NCI-H2107 treated with DMSO at 0.1 percent for 48 hours (cell line): Measurements from ENCODE around the gene RING1.
A peak's percentile ranks its signal among the peaks of the same experiment; 100 is the strongest.

ENCODE experiments used
- DNase-seq: peaks from one replicate; lab custom pipeline; 2025; ENCODE audit not compliant: unreplicated experiment; lab: John Stamatoyannopoulos, UW

RING1 gene

DNA sequence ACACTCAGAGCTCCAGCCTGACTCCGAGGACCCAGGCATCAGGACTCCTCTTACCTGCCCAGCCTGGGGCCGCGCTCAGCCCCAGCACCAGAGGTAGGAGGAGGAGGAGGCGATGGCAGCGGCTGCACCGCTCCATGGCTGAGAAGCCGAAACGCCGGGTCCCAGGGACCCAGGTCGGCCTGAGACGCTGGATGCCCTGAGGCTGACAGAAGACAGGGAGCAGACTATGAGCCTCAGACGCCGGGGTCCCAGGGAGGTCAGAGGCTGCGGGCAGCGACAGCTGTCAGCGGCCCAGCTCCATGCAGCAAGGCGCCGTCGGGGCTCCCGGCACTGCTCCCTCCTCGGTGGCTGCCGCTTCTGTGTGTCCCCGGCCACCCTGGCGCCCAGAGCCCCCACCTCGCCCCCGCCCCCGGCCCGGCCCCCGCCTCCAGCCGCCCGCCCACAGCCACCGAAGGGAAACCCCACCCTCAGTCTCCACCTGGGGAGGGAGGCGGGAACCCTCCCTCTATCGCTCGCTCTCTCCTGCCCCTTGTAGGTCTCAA lies 16.1 kb upstream of the RING1 start, which contains the start of gene COL11A2:
Gene COL11A2 (minus strand): TSS at position 363 of the 542 bp plus-strand sequence. CDS start 227 bp downstream, at position 136.
- DNase-seq, result no peak

DNA sequence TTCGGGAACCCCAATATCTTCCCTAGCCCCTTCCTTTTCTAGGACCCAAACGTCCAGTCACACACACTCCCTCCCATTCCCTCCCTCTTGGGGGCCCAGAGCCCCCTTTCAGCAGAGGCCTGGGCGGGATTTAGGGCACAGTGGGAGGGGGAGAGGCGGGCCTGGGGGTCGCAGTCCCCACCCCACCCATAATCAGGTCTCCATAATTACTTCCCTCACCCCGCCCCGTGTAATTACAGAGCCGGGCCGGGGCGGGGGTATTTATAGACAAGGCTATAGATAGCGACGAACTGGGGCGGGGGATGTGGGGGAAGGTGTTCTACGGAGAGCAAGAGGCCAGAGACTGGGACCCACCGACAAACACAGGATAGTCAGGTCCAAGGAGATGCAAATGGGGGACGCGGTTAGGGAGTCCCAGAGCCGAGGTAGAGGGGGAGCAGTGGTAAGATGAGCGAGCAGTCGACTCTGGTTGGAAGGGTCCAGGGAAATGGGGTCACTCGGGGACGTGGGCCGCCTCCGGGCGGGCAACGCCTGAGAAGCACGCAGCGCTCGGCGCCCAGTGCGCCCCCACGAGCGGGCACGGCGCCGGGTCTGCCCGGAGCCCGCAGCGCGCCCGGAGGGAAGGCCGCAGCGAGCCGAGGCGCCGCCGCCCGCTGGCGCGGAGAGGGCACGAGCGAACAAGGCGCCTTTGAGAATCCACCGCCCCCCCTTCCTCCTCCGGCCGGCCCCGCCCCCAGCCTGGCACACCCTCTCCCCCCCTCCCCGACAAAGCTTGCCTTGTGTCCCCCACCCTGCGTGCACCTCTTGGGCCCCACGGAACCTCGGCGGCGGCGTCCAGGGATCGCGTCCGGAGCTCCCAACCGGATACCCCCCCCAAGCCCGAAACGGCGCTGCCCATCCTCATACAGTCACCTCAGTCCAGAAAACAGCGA lies 15.4 kb upstream of the RING1 start:
- no peak for DNase-seq

DNA sequence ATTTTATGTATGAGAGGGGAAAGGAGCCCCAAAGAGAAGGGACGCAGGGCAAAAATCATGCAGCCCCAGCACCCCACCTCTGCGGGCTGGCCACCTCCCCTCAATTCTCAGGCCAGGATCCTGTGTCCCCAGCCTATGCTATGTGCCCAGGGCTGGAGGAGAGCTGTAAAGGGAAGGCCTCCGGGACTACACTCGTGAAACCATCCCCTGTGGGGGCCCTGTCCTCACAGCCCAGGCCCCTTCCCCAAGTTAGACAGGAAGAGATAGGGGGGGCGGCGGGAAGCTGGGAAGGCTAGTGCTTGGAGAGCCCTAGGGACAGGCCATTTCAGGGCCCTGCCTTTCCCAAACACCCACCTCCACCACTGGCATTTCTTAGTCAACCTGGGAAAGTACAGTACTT lies 14.7 kb upstream of the RING1 start:
- no peak for DNase-seq

DNA sequence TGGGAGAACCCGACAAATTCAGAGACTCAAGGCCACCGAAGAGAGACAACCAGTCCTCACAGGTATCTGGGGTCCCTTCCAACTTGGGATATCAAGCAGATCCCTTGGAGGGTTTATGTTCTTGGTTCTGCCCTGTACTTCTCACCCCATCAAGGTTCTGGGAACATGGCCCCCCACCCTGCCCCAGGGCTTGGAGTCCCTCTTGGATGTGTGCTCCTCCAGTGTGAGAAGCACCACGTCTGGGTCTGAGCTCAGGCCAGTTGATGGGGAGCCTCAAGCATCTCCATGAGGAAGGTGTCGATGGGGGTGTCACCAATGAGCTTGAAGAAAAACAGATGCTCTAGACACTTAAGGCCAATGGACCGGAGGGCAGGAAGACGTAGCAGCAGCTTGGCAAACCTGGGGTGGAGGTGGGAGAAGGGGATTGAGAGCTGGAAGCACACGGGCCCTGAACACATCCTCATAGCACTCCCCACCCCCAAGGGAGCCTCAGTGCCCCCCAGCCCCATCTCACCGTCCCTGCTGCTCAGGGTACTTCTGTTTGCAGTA lies 13.8 kb upstream of the RING1 start:
- DNase-seq, result no peak

DNA sequence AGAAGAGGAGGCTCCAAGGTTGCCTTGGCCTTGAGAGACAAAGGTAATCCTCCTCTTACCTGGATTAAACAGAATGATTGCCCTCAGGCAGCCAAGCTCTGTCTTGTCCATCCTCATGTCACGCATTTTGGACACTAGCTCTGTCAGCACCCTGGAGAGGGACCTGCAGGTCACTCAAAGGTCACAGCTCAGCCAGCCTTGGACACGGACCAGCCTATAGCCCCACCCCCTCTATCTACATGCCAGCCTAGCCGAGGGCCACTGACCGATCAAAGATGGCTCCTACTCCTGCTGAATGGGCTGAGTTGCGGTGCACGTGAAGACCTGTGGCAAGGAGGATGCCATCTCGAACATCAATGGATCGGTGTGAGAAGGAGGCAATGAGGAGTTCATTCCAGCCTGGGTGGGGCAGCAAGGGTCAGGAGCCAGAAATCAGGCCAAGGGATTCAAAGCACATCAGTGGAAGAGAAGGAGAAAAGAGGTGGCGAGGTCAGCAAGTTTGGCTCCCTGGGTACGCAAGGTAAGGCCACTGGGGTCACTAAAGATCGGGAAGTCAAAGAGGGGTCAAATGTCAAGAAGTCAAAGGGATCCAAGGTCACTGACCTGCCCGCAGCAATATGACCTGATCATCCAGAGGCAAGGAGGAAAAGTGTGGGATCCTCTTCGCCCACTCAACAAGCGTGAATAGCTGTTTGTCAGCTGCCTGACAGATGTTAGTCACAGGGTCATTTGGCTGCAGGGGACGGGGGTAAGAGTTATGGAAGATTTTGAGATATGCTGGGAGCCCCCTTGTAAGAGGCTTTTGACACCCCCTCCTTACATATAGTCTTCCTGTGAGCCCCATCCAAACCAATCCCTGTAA lies 12.8 kb upstream of the RING1 start:
- DNase-seq, result no peak

DNA sequence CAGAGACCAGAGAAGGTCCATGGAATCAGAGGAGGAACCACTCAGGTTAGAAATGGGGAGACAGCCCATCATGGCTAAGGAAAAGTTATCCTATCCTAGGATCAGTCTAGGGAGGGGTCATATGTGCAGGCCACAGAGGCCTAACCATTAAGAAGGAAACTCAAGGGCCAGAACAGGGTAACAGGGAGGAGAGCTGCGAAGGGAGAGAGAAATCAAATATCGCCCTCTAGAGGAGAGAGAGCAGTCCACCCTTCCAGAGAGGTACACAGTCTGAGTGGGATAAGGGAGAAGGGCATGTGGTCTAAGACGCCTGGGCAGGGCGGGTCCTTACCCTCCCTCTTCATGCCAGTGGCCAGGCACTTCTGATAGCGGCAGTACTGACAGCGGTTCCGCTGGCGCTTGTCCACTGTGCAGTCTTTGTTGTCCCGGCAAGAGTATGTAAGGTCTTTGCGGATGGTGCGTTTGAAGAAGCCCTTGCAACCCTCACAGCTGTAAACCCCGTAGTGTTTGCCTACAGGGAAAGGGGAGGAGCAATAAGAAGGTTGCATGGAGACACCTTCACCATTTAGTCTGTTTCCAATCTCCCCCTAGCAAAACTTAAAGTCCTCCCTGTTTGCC lies 10.8 kb upstream of the RING1 start:
- peak; percentile 6 for DNase-seq

DNA sequence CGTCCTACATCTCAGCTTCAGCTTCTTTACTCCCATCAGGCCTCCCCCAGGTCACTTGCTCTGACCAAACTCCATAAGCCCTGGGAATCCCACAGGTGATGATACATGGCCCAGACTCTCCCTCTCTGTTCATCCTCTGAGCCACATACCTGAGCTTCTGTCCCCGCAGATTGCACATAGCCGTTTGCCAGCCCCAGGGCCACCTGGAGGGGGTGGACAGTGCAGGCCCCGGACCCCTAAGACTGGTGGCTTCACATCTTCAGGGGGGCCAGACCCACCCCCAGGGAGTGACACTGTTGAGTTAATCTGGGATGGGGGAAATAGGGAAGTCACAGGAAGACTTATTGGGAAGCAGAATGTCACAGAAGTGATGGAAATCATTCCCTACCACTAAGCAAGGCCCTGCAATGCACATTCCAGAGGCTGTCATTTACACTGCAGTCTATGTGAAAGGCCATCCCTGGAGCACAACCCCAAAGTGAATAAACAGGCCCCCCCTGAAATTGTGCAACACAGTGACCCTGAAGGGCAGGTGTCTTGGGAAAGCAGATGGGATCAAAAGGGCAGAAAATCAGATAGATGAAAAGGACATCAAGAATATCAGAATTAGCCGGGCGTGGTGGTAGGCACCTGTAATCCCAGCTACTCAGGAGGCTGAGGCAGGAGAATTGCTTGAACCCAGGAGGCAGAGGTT lies 10.0 kb upstream of the RING1 start:
- DNase-seq, result no peak

DNA sequence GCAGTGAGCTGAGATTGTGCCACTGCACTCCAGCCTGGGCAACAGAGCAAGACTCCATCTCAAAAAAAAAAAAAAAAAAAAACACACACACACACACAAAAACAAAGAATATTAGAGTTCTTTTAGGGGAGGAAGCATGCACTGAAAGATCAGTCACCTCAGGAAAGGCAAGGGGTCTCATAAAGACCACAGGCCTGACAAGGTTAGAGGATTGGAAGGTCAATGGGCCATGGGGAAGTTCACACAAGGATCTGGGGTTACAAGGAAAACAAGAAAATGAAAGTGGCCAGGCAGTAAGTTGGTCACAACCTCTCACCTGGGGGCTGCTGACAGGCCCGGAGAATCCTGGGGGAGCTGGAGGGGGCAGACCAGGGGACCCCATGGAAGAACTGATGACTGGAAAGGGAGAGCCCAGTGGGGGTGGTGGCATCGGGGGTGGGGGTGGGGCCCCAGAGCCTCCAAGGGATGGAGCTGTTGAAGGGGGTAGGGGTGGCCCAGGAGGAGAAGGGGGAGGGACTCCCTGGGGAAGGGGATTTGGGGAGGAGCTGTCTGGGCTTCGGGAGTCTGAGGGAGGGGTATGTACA lies 9.4 kb upstream of the RING1 start:
- no peak for DNase-seq

DNA sequence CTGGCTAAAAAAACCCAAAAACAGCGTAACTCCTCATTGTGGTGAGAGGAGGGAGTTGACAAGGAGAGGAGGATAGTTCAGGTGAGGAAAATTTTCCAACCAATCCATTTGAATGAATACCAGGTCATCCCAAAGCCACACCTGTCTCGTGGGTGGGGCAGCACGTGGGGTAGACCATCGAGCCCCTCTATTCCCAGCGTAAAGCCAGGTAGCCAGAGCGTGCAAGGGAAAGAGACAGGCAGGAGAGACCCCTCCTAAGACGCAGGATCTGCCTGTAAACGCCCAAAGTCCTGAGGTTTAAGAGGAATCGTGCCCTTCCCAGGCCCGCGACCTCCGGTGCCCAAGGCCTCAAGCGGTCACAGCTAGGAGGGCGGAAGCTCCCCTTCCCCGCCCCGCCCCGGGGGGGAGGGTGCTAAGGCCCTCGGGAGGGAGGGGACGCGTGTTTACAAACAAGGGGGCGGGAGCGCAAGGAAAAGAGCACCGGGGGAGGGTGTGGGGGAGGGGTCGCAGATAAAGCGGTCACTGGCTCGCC lies 8.5 kb upstream of the RING1 start:
- no peak for DNase-seq

DNA sequence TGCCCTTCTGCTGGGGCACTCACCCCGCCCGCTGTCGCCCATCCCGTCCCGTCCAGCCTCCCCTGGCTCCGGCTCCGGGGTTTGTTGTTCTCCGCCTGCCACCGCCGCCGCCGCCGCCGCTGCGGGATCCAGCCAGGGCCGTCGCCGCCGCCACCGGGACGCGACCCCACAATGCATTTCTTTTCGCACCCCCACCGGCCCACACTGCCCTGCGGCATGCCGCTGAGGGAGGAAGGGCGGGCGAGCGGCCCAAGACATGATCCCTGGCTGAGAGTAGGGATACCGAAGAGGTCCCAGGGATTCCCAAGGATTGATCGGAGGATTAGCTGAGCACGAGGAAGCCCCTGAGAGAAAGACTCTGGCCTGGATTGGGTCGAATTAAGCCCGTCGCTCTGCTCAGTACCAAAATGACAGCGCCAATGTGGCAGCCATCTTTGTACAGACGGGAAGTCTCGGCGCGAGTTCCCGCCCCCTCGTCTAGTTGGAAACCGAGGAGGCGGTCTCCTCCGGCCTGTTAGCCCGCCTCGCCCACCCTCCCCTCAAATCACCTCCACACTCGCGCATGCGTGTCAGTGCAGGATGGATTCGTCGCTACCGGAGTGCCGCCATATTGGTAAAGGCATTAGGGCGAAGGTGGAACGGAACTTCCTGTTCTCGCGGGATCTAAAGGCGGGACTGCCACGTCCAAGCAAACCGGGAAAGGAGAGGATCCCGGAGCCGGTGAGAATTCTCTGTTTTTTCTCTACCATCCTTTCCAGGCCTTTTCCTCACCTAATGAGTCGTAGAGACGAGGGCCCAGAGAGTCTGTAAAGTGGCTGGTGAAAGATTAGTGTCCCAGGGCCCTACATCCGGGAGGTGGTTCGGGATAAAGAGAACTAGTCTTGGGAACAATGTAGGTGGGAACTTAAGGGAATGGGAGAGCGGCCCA lies 7.8 kb upstream of the RING1 start, which contains the start of the genes RXRB and SLC39A7:
Gene RXRB (minus strand): TSS at position 447 of the 928 bp plus-strand sequence. CDS start 189 bp downstream, at position 258.
Gene SLC39A7 (plus strand): TSS at position 649 of the 928 bp plus-strand sequence. CDS start 379 bp downstream, outside the sequence.
- DNase-seq, result peak; percentile 81

DNA sequence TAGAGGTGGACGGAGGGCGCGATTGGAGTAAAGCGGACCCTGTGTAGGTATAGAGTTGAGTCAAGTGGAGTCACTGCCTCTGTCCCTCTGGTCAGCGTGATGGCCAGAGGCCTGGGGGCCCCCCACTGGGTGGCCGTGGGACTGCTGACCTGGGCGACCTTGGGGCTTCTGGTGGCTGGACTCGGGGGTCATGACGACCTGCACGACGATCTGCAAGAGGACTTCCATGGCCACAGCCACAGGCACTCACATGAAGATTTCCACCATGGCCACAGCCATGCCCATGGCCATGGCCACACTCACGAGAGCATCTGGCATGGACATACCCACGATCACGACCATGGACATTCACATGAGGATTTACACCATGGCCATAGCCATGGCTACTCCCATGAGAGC lies 7.2 kb upstream of the RING1 start:
- no peak for DNase-seq

DNA sequence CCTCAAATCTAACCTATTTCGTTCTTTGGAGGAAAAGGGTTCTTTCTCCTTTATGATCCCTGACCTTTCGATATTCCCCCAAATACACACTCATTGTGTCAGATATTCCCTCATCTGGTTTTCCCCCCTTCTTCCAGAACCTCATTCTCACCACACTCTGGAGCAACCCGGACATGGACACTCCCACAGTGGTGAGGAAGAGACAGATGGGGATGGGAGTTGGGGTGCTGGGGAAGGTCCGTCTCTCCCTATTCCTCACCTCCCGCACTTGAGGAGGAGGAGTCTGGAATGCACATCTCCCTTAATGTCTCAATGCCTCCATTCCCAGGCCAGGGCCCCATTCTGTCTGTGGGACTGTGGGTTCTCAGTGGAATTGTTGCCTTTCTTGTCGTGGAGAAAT lies 6.4 kb upstream of the RING1 start:
- DNase-seq, result no peak

DNA sequence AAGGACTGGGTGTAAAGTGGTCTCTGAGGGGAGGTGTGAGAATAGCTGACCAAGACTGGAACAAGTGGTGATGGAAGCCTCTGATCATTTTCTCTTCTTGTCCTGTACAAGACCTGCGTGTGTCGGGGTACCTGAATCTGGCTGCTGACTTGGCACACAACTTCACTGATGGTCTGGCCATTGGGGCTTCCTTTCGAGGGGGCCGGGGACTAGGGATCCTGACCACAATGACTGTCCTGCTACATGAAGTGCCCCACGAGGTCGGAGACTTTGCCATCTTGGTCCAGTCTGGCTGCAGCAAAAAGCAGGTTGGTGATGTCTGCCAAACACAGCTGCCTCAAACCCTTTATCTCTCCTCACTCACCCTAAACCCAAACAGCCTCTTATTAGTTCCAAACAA lies 5.5 kb upstream of the RING1 start:
- DNase-seq, result no peak

DNA sequence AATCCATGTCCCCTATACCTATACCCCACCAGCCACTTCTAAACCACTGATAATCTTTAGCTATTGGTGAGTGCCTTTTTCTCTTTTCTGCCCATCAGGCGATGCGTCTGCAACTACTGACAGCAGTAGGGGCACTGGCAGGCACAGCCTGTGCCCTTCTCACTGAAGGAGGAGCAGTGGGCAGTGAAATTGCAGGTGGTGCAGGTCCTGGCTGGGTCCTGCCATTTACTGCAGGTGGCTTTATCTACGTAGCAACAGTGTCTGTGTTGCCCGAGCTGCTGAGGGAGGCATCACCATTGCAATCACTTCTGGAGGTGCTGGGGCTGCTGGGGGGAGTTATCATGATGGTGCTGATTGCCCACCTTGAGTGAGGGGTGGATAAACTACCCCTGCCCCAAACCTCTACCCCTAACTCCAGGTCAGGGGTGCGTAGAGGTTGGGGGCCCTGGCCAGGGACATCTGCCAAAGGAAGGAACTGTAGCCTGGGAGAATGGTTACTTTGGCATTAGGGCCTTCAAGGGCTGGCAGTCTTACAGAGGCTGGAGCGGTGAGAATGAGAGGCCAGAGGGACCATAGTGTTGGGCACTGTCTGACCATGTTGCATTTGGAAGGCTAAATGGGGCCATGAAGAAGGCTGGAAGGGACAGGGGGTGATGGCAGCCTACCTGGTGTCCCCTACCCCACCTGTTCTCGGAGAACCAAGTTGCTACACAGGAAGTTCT lies 4.7 kb upstream of the RING1 start:
- DNase-seq, result no peak

DNA sequence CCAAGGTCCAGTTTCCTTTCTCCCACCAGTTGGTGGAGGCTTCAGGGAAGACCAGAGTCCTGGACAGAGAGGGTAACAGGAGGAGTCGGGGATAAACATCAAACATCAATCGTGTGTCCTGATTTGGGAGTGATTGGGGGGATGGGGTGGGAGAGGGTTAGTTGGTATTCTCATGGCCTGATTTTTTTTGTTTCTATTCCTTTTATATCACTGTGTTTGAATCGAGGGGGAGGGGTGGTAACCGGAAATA lies 4.2 kb upstream of the RING1 start:
- no peak for DNase-seq

DNA sequence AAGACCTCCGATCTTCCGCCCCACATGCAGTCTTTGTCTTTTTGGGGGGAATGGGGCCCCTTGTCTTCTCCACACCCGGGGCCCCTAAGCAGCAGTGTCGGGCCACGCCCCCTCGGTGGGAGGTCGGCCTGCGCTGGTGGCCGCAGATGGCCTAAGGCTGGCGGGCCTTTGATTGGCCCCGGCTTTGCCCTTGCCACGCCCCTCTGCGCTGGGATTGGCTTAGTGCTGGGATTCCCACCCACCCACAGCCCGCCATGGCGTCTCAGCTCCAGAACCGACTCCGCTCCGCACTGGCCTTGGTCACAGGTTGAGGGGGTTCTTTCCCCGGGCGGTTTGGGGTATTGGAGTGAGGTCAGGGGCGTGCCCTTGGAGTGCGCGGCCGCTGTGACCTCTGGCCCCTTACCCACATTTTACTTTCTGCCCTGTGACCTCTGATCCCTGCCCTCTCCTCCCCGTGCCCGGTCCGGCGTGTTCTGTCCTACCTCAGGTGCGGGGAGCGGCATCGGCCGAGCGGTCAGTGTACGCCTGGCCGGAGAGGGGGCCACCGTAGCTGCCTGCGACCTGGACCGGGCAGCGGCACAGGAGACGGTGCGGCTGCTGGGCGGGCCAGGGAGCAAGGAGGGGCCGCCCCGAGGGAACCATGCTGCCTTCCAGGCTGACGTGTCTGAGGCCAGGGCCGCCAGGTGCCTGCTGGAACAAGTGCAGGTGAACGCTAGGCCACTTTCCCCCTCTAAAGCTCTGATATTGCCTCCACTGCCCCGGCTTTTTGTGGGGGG lies 3.7 kb upstream of the RING1 start, which contains the start of gene HSD17B8:
Gene HSD17B8 (plus strand): TSS at position 241 of the 776 bp plus-strand sequence. CDS start 14 bp downstream, at position 255.
- peak; percentile 58 for DNase-seq
